ENCODE results near the gene SEC23B.

DNA sequence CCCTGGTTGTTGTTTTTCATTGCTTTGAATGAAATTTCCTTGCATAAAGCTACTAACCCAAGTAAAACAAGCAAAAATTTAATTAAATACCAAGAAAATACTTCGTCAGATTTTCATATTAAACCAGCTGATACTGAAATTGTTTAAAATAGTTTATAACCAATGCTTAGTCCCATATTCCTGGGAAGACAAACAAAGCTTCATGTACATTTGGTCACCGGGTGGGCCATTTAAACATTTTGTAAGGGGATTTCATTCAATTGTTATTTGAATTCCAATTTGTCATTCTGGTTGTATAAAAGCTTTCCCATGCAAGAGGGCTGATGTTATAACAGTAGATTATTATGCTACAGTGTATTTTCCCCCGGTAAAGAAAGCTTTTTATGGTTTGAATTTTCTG, 10.1 kb upstream of the SEC23B start:
- TF ChIP-seq, protein P1, sequence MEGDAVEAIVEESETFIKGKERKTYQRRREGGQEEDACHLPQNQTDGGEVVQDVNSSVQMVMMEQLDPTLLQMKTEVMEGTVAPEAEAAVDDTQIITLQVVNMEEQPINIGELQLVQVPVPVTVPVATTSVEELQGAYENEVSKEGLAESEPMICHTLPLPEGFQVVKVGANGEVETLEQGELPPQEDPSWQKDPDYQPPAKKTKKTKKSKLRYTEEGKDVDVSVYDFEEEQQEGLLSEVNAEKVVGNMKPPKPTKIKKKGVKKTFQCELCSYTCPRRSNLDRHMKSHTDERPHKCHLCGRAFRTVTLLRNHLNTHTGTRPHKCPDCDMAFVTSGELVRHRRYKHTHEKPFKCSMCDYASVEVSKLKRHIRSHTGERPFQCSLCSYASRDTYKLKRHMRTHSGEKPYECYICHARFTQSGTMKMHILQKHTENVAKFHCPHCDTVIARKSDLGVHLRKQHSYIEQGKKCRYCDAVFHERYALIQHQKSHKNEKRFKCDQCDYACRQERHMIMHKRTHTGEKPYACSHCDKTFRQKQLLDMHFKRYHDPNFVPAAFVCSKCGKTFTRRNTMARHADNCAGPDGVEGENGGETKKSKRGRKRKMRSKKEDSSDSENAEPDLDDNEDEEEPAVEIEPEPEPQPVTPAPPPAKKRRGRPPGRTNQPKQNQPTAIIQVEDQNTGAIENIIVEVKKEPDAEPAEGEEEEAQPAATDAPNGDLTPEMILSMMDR (IDR thresholded peaks at IDR 0.05; ENCODE audit: borderline replicate concordance, extremely low read depth, low read length, poor library complexity, severe bottlenecking), result no peak
- no peak for TF ChIP-seq EZH2 (IDR thresholded peaks at IDR 0.05; ENCODE audit: borderline replicate concordance, low read depth, low read length, severe bottlenecking)

Measured in DND-41 (cell line).